ENCODE results near the gene ACOXL.

DNA sequence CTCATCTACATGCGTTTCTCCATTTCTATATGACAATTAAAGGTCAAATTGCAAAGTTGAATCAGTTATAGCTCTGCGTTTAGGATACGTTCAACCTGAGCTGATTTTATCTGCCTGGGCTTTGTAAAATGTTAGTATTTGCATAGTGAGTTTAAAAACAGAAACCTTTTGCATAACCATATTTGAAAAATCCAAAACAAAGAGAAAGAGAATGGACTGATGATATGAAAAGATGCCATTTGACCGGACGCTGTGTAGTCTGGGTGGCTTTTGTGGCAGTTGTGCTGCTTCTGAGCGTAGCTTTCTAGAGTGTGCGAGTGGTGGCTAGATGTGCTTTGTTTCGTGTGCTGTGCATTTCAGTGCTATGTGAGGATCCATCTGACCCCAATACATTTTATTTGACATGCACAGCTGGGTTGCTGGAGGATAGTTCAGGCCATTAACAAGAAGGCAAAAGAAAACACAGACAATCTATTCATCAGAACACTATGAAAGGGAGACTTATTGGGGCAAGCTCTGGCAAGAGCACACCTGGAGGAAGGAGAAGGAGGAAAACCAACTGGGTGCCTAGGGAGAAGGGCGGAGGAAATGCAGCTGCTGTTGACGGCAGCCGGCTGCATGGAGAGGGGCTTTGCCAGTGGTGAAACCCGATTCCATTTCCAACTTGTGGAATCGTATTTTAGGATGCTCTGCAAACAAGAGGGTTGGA, 126.8 kb downstream of the ACOXL start:
- TF ChIP-seq POLR2A (IDR thresholded peaks at IDR 0.05) (no peak), CTCF (IDR thresholded peaks at IDR 0.05) (no peak)
